ENCODE data around the gene TXNL1. TPM values are rescaled to one million over a fixed set of nuclear protein-coding genes. Genes with fewer than 3 reads are reported as not detected.

Gene TXNL1
- total RNA-seq, 6 donors from 2014 or later: 6.9 to 53.4 (median 41.1) TPM

DNA sequence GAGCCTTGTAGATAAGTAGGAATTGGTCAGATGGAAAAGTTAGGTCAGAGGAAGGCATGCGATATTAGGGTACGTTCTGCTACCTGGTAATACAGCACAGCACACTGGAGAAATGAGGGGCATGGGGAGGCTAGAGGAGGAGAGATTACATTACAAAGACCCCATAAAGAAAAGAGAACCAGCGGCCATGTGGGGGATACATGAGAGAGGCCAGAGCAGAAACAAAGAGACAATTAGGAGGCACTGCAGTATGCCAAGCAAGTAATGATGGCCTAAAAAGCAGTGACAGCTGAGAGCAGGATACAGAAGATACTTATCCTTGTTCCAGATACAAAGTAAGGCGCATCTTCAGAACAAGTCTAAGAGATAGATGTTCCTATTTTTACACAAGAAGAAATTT, 40.0 kb downstream of the TXNL1 start:
- TF ChIP-seq, protein P1, sequence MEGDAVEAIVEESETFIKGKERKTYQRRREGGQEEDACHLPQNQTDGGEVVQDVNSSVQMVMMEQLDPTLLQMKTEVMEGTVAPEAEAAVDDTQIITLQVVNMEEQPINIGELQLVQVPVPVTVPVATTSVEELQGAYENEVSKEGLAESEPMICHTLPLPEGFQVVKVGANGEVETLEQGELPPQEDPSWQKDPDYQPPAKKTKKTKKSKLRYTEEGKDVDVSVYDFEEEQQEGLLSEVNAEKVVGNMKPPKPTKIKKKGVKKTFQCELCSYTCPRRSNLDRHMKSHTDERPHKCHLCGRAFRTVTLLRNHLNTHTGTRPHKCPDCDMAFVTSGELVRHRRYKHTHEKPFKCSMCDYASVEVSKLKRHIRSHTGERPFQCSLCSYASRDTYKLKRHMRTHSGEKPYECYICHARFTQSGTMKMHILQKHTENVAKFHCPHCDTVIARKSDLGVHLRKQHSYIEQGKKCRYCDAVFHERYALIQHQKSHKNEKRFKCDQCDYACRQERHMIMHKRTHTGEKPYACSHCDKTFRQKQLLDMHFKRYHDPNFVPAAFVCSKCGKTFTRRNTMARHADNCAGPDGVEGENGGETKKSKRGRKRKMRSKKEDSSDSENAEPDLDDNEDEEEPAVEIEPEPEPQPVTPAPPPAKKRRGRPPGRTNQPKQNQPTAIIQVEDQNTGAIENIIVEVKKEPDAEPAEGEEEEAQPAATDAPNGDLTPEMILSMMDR (IDR thresholded peaks at IDR 0.05): no peak
- TF ChIP-seq POLR2AphosphoS5 (IDR thresholded peaks at IDR 0.05) (no peak), EP300 (IDR thresholded peaks at IDR 0.05) (no peak), POLR2A (IDR thresholded peaks at IDR 0.05) (no peak)
- Histone ChIP-seq H3K9me3 (no peaks in the 10 kb centered on the region), H3K27me3 (no peaks in the 10 kb centered on the region), H3K4me3 (no peak overlapping the region), H3K27ac (no peak overlapping the region), H3K4me1 (no peaks in the 10 kb centered on the region), H3K36me3 (peaks cover 0 to 17% (median 6%) of the 10 kb centered on the region in 4 donors)
- ATAC-seq (ENCODE audit: low FRiP score in 2 of 2) (no peak), DNase-seq (no peak)
- 91% methylated on average over 4 of the region's 4 CpGs for WGBS, 2 donors

DNA sequence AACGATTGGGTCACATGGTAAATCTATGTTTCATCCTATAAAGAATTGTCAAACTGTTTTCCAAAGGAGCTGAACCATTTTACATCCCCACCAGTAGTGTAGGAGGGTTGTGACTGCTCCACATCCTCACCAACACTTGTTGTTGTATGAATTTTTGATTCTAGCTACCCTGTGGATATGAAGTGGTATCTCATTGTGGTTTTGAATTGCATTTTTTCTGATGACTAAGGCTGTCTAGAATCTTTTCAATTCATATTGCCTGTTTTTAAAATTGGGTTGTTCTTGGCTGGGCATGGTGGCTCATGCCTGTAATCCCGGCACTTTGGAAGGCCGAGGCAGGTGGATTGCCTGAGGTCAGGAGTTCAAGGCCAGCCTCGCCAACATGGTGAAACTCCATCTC, 44.5 kb downstream of the TXNL1 start:
- TF ChIP-seq POLR2AphosphoS5 (IDR thresholded peaks at IDR 0.05): no peak
- no peak for TF ChIP-seq POLR2A (IDR thresholded peaks at IDR 0.05)
- TF ChIP-seq, protein P1 (IDR thresholded peaks at IDR 0.05): no peak
- TF ChIP-seq EP300 (IDR thresholded peaks at IDR 0.05): no peak
- Histone ChIP-seq H3K27ac (no peak overlapping the region), H3K36me3 (no peaks in the 10 kb centered on the region), H3K4me1 (no peaks in the 10 kb centered on the region), H3K9me3 (no peaks in the 10 kb centered on the region), H3K27me3 (no peaks in the 10 kb centered on the region), H3K4me3 (no peak overlapping the region)
- no peak for DNase-seq
- ATAC-seq (ENCODE audit: low FRiP score in 2 of 2): no peak
- WGBS, 2 donors: 93 to 99% methylated on average over 4 of the region's 4 CpGs

DNA sequence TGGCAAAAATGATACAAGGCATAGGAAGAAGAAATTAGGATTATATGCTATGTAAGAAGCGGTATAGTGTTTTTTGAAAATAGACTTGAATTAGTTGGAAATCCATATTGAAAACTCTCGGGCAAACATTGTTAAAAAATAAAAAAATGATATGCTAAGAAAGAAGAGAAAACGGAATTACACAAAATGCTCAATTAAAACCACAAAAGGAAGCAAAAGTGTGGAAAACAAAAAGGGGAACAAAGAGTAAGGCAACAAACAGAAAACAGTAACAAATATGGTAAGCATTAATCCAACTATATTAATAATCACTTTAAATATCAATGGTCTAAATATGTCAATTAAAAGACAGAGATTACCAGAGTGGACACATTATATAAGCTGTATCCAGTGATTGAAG, 58.4 kb downstream of the TXNL1 start:
- WGBS, 2 donors: 66% methylated on average over 3 of the region's 3 CpGs
- Histone ChIP-seq H3K4me1 (peaks cover 9 to 18% (median 12%) of the 10 kb centered on the region in 4 donors), H3K36me3 (no peaks in the 10 kb centered on the region), H3K9me3 (no peaks in the 10 kb centered on the region), H3K4me3 (no peak overlapping the region), H3K27me3 (no peaks in the 10 kb centered on the region), H3K27ac (no peak overlapping the region)
- ATAC-seq (ENCODE audit: low FRiP score in 2 of 2) (no peak), DNase-seq (no peak)
- TF ChIP-seq POLR2AphosphoS5 (IDR thresholded peaks at IDR 0.05) (no peak), EP300 (IDR thresholded peaks at IDR 0.05) (no peak), POLR2A (IDR thresholded peaks at IDR 0.05) (no peak)
- TF ChIP-seq, protein P1 (IDR thresholded peaks at IDR 0.05): no peak

DNA sequence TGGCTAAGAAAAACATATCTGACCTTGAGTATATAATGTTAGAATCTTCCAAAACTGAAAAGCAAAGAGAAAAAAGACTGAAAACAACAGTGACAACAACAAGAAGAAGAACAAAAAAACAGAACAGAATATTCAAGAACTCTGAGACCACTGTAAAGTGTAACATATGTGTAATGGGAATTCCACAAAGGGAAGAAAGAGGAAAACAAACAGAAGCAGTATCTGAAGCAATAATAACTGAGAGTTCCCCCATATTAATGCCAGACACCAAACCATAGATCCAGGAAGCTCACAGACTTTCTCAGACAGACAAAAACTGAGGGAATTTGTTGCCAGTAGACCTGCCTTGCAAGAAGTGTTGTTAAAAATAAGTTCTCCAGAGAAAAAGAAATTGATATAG, 58.9 kb downstream of the TXNL1 start:
- no peak for TF ChIP-seq POLR2A (IDR thresholded peaks at IDR 0.05)
- no peak for TF ChIP-seq POLR2AphosphoS5 (IDR thresholded peaks at IDR 0.05)
- TF ChIP-seq, protein P1 (IDR thresholded peaks at IDR 0.05): no peak
- TF ChIP-seq EP300 (IDR thresholded peaks at IDR 0.05): no peak
- no peak for ATAC-seq (ENCODE audit: low FRiP score in 2 of 2)
- no peak overlapping the region for H3K27ac ChIP-seq

DNA sequence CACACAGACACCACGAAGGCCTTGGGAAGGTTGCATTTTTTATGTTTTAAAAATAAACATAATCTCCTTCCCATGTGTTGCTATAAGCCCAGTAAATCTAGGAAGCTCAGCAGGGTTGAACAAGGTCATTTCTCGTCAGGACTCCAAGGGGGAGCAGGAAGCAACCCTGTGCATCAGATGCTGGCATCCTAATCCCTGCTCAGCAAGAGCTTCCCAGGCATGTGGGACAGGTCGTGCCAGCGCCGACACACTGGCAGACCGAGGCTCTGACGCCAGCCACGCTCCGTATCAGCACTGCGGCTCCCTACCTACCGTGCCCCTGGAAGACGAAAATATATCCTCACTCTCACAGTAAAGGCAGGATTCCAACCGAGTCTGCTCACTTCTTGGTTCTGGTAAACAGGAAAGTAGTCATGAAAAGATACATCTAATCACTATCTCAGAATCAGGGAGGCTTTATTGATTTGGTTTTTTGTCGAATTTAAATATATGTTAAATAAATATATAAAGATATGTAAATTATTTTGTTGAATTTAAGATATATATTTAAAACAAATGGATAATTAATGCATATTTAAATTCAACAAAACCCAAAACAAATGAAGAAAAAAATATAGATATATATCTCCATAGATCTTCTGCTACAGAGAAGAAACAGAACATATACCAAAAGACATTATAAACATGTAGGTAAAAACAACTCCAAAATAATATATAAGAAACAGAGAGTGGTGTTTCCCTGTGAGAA, 61.4 kb downstream of the TXNL1 start:
- Histone ChIP-seq H3K4me3 (no peak overlapping the region), H3K36me3 (no peaks in the 10 kb centered on the region), H3K27ac (no peak overlapping the region), H3K4me1 (peaks cover 18 to 28% (median 21%) of the 10 kb centered on the region in 4 donors), H3K27me3 (no peaks in the 10 kb centered on the region), H3K9me3 (no peaks in the 10 kb centered on the region)
- TF ChIP-seq EP300 (IDR thresholded peaks at IDR 0.05): no peak
- no peak for TF ChIP-seq POLR2A (IDR thresholded peaks at IDR 0.05)
- no peak for TF ChIP-seq POLR2AphosphoS5 (IDR thresholded peaks at IDR 0.05)
- TF ChIP-seq, protein P1 (IDR thresholded peaks at IDR 0.05): no peak
- DNase-seq: peak in 1 of 2 donors; percentile 42
- 50 to 58% methylated on average over 7 to 14 of the region's 14 CpGs for WGBS, 2 donors
- no peak for ATAC-seq (ENCODE audit: low FRiP score in 2 of 2)

More for the DNA sequence above, 58.9 kb downstream of the TXNL1 start:
- DNase-seq: no peak
- Histone ChIP-seq H3K9me3 (no peaks in the 10 kb centered on the region), H3K27me3 (no peaks in the 10 kb centered on the region), H3K36me3 (no peaks in the 10 kb centered on the region), H3K4me1 (peaks cover 15 to 24% (median 18%) of the 10 kb centered on the region in 4 donors), H3K4me3 (no peak overlapping the region)

Data from upper lobe of left lung (tissue), 6 donors.